Frontal cortex (tissue), 1 donor: ENCODE data around the gene TAF4B. TPM values are rescaled to one million over a fixed set of nuclear protein-coding genes. Genes with fewer than 3 reads are reported as not detected.

Source experiments
- small RNA-seq: library from RNA; depleted of rRNA; stranded (forward); fragments of <200 nt; gene quantifications from one replicate; pipeline ENCODE3, GENCODE V24; 2014
- total RNA-seq: library from RNA; depleted of rRNA; stranded (reverse); fragments of >200 nt; gene quantifications from one replicate; pipeline ENCODE4 v1.2.3, GENCODE V29; 2014

TAF4B gene
- total RNA-seq, 1 donor from 2014 or later = 2.0 TPM

Small RNAs within 50 kb of the gene (small RNA-seq; reads per million reads assigned to genes)
- gene RNU6-1289P = not detected

Other genes starting within 250 kb of the TAF4B start
- gene SS18, start 135.8 kb upstream of the TAF4B start, total RNA-seq = 49.3 TPM
- gene PSMA8, start 92.6 kb upstream of the TAF4B start, total RNA-seq = not detected